HepG2 (cell line): ENCODE results near the gene ABHD15. TPM values are rescaled to one million over a fixed set of nuclear protein-coding genes. Genes with fewer than 3 reads are reported as not detected.
A peak's percentile ranks its signal among the peaks of the same experiment; 100 is the strongest.

Experiments
- AKAP8 ChIP-seq: sonication (generic); formaldehyde crosslinking; IDR thresholded peaks from 2 replicates; pipeline ENCODE4 v1.5.1; 2020; ENCODE audit warnings: mild to moderate bottlenecking, missing genetic modification reagents
- FOSL2 ChIP-seq: sonication (generic); formaldehyde crosslinking; IDR thresholded peaks from 2 replicates; pipeline ENCODE4 v1.4.0; 2020; ENCODE audit warnings: missing genetic modification reagents
- MXD4 ChIP-seq: IDR thresholded peaks from 2 replicates; pipeline ENCODE4 v1.6.1; 2016; ENCODE audit warnings: mild to moderate bottlenecking, missing biosample characterization, missing genetic modification reagents
- ZNF253 ChIP-seq: sonication (generic); formaldehyde crosslinking; IDR thresholded peaks from 2 replicates; pipeline ENCODE4 v1.8.0; 2022; ENCODE audit warnings: mild to moderate bottlenecking, missing genetic modification reagents, borderline replicate concordance
- ZNF260 ChIP-seq: sonication (generic); formaldehyde crosslinking; IDR thresholded peaks from 2 replicates; pipeline ENCODE4 v1.4.0; 2020; ENCODE audit warnings: missing genetic modification reagents, low read depth, mild to moderate bottlenecking, borderline replicate concordance
- ZNF510 ChIP-seq: sonication (generic); formaldehyde crosslinking; IDR thresholded peaks from 2 replicates; pipeline ENCODE4 v1.4.0; 2020; ENCODE audit warnings: low read depth, mild to moderate bottlenecking, missing genetic modification reagents
- ZNF660 ChIP-seq: sonication (generic); formaldehyde crosslinking; IDR thresholded peaks from 2 replicates; pipeline ENCODE4 v1.5.1; 2020; ENCODE audit warnings: mild to moderate bottlenecking, low read depth, missing genetic modification reagents, borderline replicate concordance
- ZNF710 ChIP-seq: sonication (generic); formaldehyde crosslinking; IDR thresholded peaks from 2 replicates; pipeline ENCODE4 v1.5.0; 2020; ENCODE audit warnings: mild to moderate bottlenecking, missing genetic modification reagents, borderline replicate concordance
- polyA plus RNA-seq, 8 experiments: library from polyadenylated mRNA; depleted of rRNA in 3 of 8; stranded (reverse) in 7 of 8; unstranded in 1 of 8; fragments of >200 nt; fragmentation: Illumina TruSeq in 4 of 8; extraction: Trizol in 4 of 8; gene quantifications; 2 replicates each; pipeline versions ENCODE4 v1.2.1 to v1.2.3, GENCODE V29; 2011 to 2016; ENCODE audit warnings: low read depth in 4 of 8, missing spikeins in 1 of 8, mixed read lengths in 1 of 8; ENCODE audit not compliant: insufficient read depth in 1 of 8
- total RNA-seq, 5 experiments: library from RNA; depleted of rRNA; stranded (reverse); fragments of >200 nt; fragmentation: Illumina TruSeq; extraction: Trizol; gene quantifications; 2 replicates each; pipeline ENCODE4 v1.2.3, GENCODE V29; 2016; ENCODE audit warnings: low read depth in 1 of 5
- TF ChIP-seq, protein P1 (sequence below): sonication (generic); formaldehyde crosslinking; IDR thresholded peaks from 2 replicates; pipeline ENCODE4 v1.5.1; 2020; ENCODE audit warnings: mild to moderate bottlenecking, missing genetic modification reagents, borderline replicate concordance
- TF ChIP-seq, protein P2 (sequence below): sonication (generic); formaldehyde crosslinking; IDR thresholded peaks from 2 replicates; pipeline ENCODE4 v1.8.0; 2022; ENCODE audit warnings: missing genetic modification reagents, low read depth, mild to moderate bottlenecking, borderline replicate concordance
- TF ChIP-seq, protein P3 (sequence below): sonication (generic); formaldehyde crosslinking; IDR thresholded peaks from 2 replicates; pipeline ENCODE4 v1.4.0; 2020; ENCODE audit warnings: mild to moderate bottlenecking, missing genetic modification reagents

The ABHD15 gene
- total and polyA plus RNA-seq, 2 of the 13 experiments (the other 11 are each of a cell fraction or from before 2014, with no cell fraction given), result 2.4 to 7.7 TPM

DNA sequence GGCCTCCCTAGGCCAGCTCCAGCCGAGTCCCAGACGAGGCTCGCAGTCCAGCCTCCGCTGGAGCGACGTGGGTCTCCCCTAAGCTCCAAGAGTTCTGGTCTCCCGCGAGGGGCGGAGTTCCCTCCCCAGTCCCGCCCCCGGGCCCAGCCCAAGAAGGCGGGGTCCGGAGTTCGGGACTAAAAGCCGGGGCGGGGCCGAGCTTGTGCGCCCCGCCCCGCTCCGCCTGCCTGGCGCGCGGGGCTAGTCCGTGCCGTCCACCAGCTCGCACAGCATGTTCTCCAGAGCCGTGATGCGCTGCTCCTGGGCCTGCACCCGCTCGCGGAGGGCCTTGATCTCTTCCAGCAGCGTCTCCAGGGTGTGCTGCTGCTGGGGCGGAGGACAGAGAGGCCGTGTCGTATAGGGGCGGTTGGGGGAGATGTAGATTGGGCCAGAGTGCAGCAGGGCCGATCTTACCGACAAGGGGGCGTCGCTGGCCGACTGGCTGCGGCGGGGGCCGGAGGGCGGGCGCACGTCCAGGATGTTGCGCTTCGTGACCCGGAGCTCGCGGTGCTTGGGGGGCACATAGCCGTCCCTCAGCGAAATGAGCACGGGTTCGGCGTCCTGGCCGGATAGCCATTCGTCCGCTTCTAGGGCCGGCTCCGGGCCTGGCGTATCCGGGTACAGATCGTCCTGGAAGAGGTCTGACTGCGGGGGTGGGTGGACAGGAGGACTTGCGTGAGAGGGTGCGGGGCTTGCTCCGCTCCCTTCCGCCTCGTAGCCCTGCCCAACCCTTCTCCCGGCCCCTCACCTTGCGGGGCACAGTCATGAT lies 48.9 kb upstream of the ABHD15 start (continued):
- TF ChIP-seq, protein P1, sequence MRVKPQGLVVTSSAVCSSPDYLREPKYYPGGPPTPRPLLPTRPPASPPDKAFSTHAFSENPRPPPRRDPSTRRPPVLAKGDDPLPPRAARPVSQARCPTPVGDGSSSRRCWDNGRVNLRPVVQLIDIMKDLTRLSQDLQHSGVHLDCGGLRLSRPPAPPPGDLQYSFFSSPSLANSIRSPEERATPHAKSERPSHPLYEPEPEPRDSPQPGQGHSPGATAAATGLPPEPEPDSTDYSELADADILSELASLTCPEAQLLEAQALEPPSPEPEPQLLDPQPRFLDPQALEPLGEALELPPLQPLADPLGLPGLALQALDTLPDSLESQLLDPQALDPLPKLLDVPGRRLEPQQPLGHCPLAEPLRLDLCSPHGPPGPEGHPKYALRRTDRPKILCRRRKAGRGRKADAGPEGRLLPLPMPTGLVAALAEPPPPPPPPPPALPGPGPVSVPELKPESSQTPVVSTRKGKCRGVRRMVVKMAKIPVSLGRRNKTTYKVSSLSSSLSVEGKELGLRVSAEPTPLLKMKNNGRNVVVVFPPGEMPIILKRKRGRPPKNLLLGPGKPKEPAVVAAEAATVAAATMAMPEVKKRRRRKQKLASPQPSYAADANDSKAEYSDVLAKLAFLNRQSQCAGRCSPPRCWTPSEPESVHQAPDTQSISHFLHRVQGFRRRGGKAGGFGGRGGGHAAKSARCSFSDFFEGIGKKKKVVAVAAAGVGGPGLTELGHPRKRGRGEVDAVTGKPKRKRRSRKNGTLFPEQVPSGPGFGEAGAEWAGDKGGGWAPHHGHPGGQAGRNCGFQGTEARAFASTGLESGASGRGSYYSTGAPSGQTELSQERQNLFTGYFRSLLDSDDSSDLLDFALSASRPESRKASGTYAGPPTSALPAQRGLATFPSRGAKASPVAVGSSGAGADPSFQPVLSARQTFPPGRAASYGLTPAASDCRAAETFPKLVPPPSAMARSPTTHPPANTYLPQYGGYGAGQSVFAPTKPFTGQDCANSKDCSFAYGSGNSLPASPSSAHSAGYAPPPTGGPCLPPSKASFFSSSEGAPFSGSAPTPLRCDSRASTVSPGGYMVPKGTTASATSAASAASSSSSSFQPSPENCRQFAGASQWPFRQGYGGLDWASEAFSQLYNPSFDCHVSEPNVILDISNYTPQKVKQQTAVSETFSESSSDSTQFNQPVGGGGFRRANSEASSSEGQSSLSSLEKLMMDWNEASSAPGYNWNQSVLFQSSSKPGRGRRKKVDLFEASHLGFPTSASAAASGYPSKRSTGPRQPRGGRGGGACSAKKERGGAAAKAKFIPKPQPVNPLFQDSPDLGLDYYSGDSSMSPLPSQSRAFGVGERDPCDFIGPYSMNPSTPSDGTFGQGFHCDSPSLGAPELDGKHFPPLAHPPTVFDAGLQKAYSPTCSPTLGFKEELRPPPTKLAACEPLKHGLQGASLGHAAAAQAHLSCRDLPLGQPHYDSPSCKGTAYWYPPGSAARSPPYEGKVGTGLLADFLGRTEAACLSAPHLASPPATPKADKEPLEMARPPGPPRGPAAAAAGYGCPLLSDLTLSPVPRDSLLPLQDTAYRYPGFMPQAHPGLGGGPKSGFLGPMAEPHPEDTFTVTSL (CRISPR knock-in tag), result no peak
- TF ChIP-seq AKAP8 (no peak), MXD4 (CRISPR knock-in tag) (0 out of 2 replicates have a peak, but pooled peaks have one; percentile 36), ZNF710 (CRISPR knock-in tag) (0 out of 2 replicates have a peak, but pooled peaks have one; percentile 25), ZNF660 (CRISPR knock-in tag) (no peak), ZNF260 (CRISPR knock-in tag) (no peak), FOSL2 (CRISPR knock-in tag) (no peak), ZNF510 (CRISPR knock-in tag) (no peak), ZNF253 (CRISPR knock-in tag) (no peak)
- TF ChIP-seq, protein P2, sequence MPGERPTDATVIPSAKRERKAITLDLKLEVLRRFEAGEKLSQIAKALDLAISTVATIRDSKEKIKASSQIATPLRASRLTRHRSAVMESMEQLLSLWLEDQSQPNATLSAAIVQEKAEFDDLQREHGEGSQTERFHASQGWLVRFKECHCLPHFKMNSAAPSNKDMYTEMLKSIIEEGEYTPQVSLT, result no peak
- TF ChIP-seq, protein P3, sequence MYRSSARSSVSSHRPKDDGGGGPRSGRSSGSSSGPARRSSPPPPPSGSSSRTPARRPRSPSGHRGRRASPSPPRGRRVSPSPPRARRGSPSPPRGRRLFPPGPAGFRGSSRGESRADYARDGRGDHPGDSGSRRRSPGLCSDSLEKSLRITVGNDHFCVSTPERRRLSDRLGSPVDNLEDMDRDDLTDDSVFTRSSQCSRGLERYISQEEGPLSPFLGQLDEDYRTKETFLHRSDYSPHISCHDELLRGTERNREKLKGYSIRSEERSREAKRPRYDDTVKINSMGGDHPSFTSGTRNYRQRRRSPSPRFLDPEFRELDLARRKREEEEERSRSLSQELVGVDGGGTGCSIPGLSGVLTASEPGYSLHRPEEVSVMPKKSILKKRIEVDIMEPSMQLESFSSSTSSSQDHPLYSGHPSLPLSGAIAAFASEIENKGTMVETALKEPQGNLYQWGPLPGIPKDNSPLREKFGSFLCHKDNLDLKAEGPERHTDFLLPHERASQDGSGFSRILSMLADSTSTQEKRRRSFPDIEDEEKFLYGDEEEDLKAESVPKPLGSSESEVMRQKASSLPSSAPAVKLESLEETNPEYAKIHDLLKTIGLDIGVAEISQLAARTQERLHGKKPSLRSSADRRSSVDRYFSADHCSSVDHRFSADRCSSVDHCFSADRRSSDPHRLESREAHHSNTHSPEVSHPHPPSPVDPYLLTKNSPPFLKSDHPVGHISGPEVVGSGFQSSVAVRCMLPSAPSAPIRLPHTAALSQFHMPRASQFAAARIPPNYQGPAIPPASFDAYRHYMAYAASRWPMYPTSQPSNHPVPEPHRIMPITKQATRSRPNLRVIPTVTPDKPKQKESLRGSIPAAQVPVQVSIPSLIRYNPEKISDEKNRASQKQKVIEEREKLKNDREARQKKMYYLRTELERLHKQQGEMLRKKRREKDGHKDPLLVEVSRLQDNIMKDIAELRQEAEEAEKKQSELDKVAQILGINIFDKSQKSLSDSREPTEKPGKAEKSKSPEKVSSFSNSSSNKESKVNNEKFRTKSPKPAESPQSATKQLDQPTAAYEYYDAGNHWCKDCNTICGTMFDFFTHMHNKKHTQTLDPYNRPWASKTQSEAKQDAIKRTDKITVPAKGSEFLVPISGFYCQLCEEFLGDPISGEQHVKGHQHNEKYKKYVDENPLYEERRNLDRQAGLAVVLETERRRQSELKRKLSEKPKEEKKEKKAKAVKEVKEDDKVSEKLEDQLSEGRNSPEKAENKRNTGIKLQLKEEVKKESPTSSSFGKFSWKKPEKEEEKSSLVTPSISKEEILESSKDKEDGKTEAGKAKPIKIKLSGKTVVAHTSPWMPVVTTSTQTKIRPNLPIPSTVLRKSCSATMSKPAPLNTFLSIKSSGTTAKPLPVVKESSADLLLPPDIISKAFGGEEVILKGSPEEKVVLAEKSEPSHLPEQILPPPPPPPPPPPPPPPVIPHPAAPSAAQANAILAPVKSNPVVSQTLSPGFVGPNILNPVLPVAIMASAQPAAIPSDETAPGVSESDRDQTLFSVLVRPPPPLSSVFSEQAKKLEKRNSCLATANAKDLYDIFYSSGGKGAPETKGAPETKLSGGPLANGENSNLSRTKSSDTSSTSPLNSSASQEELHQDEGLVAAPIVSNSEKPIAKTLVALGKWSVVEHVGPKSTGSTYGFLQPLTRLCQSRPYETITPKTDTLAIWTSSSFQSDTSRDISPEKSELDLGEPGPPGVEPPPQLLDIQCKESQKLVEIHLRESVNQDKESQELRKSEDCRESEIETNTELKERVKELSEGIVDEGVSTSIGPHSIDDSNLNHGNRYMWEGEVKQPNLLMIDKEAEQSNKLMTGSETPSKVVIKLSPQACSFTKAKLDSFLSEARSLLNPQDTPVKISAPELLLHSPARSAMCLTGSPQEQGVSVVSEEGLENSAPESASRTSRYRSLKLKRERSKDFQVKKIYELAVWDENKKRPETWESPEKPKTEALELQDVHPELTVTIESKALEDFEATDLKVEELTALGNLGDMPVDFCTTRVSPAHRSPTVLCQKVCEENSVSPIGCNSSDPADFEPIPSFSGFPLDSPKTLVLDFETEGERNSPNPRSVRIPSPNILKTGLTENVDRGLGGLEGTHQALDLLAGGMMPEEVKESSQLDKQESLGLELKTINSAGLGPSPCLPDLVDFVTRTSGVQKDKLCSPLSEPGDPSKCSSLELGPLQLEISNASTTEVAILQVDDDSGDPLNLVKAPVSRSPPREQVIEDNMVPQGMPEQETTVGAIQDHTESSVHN (CRISPR knock-in tag), result no peak
